T-cell (primary cell): ENCODE data around the gene CTR9. TPM values are rescaled to one million over a fixed set of nuclear protein-coding genes. Genes with fewer than 3 reads are reported as not detected.

Source experiments
- ATAC-seq, 4 experiments: fragments of 200-7000 bp in 3 of 4; fragments of 150-1000 bp in 1 of 4; cut with Tn5 transposase; replicated peaks in 1 of 4; 1 replicate in 3 of 4; 2 replicates in 1 of 4; pipeline ENCODE4 v1.10.0; 2021; ENCODE audit warnings: moderate library complexity in 3 of 4, mild to moderate bottlenecking in 2 of 4, moderate number of reproducible peaks in 1 of 4
- CTCF ChIA-PET, 2 donors: fragments of 300-600 bp; sonication (Branson Sonifier 250); formaldehyde crosslinking; loops; one replicate each; lab custom pipeline; 2022; ENCODE audit warnings: antibody characterized with exemption in 2 of 2; lab: Charles Lee
- POLR2A ChIA-PET, 2 donors: fragments of 300-600 bp; sonication (Branson Sonifier 250); formaldehyde crosslinking; loops; one replicate each; lab custom pipeline; 2022; ENCODE audit warnings: antibody characterized with exemption in 2 of 2; lab: Charles Lee
- DNase-seq, 35 experiments: peaks; one replicate each; pipeline versions ENCODE4 v3.0.0 to v3.0.0-alpha.2; 2013 to 2023
- H3K27ac ChIP-seq: one replicate; pipeline ENCODE4 v1.5.1; 2013; ENCODE audit warnings: low read length
- H3K27me3 ChIP-seq, 2 experiments: replicated peaks in 1 of 2; 1 replicate in 1 of 2; 2 replicates in 1 of 2; pipeline versions ENCODE4 v1.6.1 to v1.7.0; 2013; ENCODE audit warnings: low read length in 1 of 2, mixed read lengths in 1 of 2; ENCODE audit not compliant: control insufficient read depth in 2 of 2, insufficient read depth in 2 of 2; ENCODE audit errors: extremely low read depth in 1 of 2
- H3K36me3 ChIP-seq, 2 donors: 1 replicate in 1 of 2; 2 replicates in 1 of 2; pipeline versions ENCODE4 v1.6.1 to v1.7.0; 2013; ENCODE audit warnings: low read length in 1 of 2; ENCODE audit not compliant: control insufficient read depth in 2 of 2, insufficient read depth in 1 of 2; ENCODE audit errors: extremely low read depth in 1 of 2
- H3K4me1 ChIP-seq, 2 experiments: 1 replicate in 1 of 2; 2 replicates in 1 of 2; pipeline versions ENCODE4 v1.6.1 to v1.7.0; 2013; ENCODE audit warnings: low read length in 2 of 2, mixed read lengths in 1 of 2; ENCODE audit not compliant: insufficient read depth in 2 of 2, control insufficient read depth in 1 of 2; ENCODE audit errors: extremely low read depth in 1 of 2
- H3K4me3 ChIP-seq, 2 donors: 1 replicate in 1 of 2; 2 replicates in 1 of 2; pipeline versions ENCODE4 v1.5.1 to v1.7.0; 2013; ENCODE audit warnings: mild to moderate bottlenecking in 2 of 2, low read length in 1 of 2, moderate library complexity in 1 of 2; ENCODE audit not compliant: control insufficient read depth in 1 of 2; ENCODE audit errors: extremely low read depth in 1 of 2
- H3K9me3 ChIP-seq: 2 replicates; pipeline ENCODE4 v1.7.0; 2013
- H3K27ac Mint-ChIP-seq, 2 donors: one replicate each; pipeline ENCODE4 v1.8.0; 2020 to 2021; ENCODE audit warnings: mild to moderate bottlenecking in 2 of 2, mixed read lengths in 2 of 2
- H3K27me3 Mint-ChIP-seq, 2 donors: one replicate each; pipeline ENCODE4 v1.8.0; 2021 to 2022; ENCODE audit warnings: mixed read lengths in 2 of 2
- H3K36me3 Mint-ChIP-seq: one replicate; pipeline ENCODE4 v1.8.0; 2021; ENCODE audit warnings: mixed read lengths
- H3K4me1 Mint-ChIP-seq, 3 donors: one replicate each; pipeline ENCODE4 v1.8.0; 2020 to 2022; ENCODE audit warnings: mixed read lengths in 3 of 3, mild to moderate bottlenecking in 1 of 3
- H3K4me3 Mint-ChIP-seq, 3 donors: one replicate each; pipeline ENCODE4 v1.8.0; 2020 to 2022; ENCODE audit warnings: mild to moderate bottlenecking in 3 of 3, mixed read lengths in 3 of 3, moderate library complexity in 3 of 3
- H3K9me3 Mint-ChIP-seq, 3 donors: one replicate each; pipeline ENCODE4 v1.8.0; 2020 to 2022; ENCODE audit warnings: mixed read lengths in 3 of 3
- WGBS: methylation state at CpG from one replicate; pipeline ENCODE4 v1.1.5; 2013; ENCODE audit warnings: missing lambda C conversion rate; ENCODE audit not compliant: insufficient coverage; 5-methylcytosine and 5-hydroxymethylcytosine counted together
- total RNA-seq, 35 experiments: library from RNA in 6 of 35; stranded (reverse) in 6 of 35; fragments of 120-200 nt in 1 of 35; gene quantifications; one replicate each; pipeline versions ENCODE4 v1.2.1 to v1.2.4 and lab custom pipeline; 2013 to 2026

The CTR9 gene
- total RNA-seq, 5 donors from 2014 or later (not counting 1 experiment from before 2014, with no cell fraction given), result 26.4 to 45.6 (median 42.2) TPM

- POLR2A ChIA-PET, result interaction anchor here (0.6 to 3.7 kb wide), 14 partner anchors 9 to 1034 kb away, joined by 5 to 164 read pairs (median 14); partner anchors contain the start of genes ZBED5 (in 2 of the 2), RNF141 (in 1 of the 2) and USP47 (in 1 of the 2)
- H3K27me3 Mint-ChIP-seq, result no peaks in the 10 kb centered on the region
- ATAC-seq, result peak in 1 of 4 experiments; percentile 0
Measured at GRCh38 chr11:10808235-10808552, 57.1 kb downstream of the CTR9 start.

DNA sequence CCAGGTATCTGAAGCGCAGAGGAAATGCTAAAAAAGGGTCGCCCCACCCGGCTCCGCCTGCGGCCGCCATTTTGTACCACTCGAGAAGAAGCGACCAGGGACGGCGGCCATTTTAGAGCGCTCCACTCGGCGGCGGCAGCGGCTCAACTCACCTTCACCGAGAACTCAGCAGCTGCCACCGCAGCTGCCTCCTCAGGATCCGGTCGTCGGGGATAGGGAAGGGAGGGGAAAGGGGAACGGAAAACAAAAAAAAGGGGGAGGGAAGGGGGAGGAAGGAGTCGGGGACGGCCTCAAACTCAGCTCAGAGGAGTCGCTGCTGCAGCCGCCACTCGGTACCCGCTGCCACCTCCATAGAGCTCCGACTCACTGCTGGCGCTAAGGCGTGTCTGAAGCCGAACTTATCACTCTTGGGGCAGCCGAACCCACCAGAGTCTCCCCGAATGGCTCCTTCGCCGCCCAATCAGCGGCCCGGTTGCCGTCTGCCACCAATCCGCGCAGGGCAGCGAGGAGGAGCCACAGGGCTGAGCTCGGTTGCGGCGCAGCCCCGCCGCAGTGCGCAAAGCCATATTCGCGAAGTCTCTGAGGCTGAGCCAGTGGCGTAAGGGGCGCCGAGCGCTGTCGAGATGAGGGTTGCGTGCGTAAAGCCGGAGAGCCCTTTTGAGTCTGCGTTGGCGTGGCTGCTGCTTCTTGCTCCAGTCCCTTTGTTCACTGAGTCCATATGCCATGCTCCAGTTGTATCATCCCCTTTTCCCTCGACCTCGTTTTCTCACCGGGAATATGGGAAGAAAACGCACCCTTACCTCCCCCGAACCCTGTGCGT is 57.7 kb downstream of the CTR9 start, which contains the start of gene EIF4G2:
EIF4G2 (minus strand) TSS at position 374 of the 820 bp plus-strand sequence.
- peak within 1 kb of the TSS; percentile 98 for H3K27ac Mint-ChIP-seq
- H3K4me3 Mint-ChIP-seq, result peak within 1 kb of the TSS; percentile 91 to 95 (median 94)
- ChIA-PET CTCF (interaction anchor here (0.6 to 3.7 kb wide), 32 partner anchors 8 to 1274 kb away, joined by 3 to 60 read pairs (median 6); partner anchors contain the start of genes ZBED5 (in 2 of the 2), CTR9 (in 1 of the 2) and RNF141 (in 1 of the 2)), POLR2A (interaction anchor here (0.5 to 3.7 kb wide), 57 partner anchors 8 to 1845 kb away, joined by 3 to 164 read pairs (median 4); partner anchors contain the start of genes CTR9 (in 2 of the 2), WEE1 (in 2 of the 2), ZBED5 (in 2 of the 2) and AMPD3 (in 1 of the 2))
- H3K36me3 ChIP-seq, result peaks cover 5 to 33% of the 10 kb centered on the region in 2 donors
- WGBS, result 0% methylated on average over 61 of the region's 65 CpGs
- no peaks in the 10 kb centered on the region for H3K9me3 Mint-ChIP-seq
- ATAC-seq (peak; percentile 90 to 91 (median 91)), DNase-seq (peak; percentile 95 to 100 (median 98))
- peaks cover 43 to 52% (median 48%) of the 10 kb centered on the region in 3 donors for H3K4me1 Mint-ChIP-seq
- H3K4me3 ChIP-seq, result peak within 1 kb of the TSS; percentile 94
- peaks cover 0 to 4% of the 10 kb centered on the region in 2 experiments for H3K27me3 ChIP-seq
- H3K36me3 Mint-ChIP-seq, result peaks cover 35% of the 10 kb centered on the region
- H3K27ac ChIP-seq, result peak within 1 kb of the TSS; percentile 95
- H3K27me3 Mint-ChIP-seq, result no peaks in the 10 kb centered on the region
- H3K9me3 ChIP-seq, result no peaks in the 10 kb centered on the region
- H3K4me1 ChIP-seq, result peaks cover 24 to 27% of the 10 kb centered on the region in 2 experiments

More at GRCh38 chr11:10808235-10808552, 57.1 kb downstream of the CTR9 start:
- Histone ChIP-seq H3K4me1 (peaks cover 24 to 27% of the 10 kb centered on the region in 2 experiments), H3K9me3 (no peaks in the 10 kb centered on the region), H3K36me3 (peaks cover 5 to 38% of the 10 kb centered on the region in 2 donors), H3K27ac (peak overlapping the region; percentile 95), H3K4me3 (peak overlapping the region; percentile 81 to 94), H3K27me3 (peaks cover 0 to 4% of the 10 kb centered on the region in 2 experiments)
- CTCF ChIA-PET, result interaction anchor here in 1 of 2 donors (0.8 to 3.7 kb wide), 16 partner anchors 8 to 1041 kb away, joined by 3 to 60 read pairs (median 9); partner anchors contain the start of genes CTR9 and ZBED5
- peaks cover 41% of the 10 kb centered on the region for H3K36me3 Mint-ChIP-seq
- 0% methylated on average over 36 of the region's 36 CpGs for WGBS
- H3K4me3 Mint-ChIP-seq, result peak overlapping the region; percentile 91 to 95 (median 94)
- peak in 5 of 35 experiments; percentile 11 to 24 (median 20) for DNase-seq
- H3K9me3 Mint-ChIP-seq, result no peaks in the 10 kb centered on the region
- H3K27ac Mint-ChIP-seq, result peak overlapping the region; percentile 98
- H3K4me1 Mint-ChIP-seq, result peaks cover 49 to 57% (median 54%) of the 10 kb centered on the region in 3 donors

DNA sequence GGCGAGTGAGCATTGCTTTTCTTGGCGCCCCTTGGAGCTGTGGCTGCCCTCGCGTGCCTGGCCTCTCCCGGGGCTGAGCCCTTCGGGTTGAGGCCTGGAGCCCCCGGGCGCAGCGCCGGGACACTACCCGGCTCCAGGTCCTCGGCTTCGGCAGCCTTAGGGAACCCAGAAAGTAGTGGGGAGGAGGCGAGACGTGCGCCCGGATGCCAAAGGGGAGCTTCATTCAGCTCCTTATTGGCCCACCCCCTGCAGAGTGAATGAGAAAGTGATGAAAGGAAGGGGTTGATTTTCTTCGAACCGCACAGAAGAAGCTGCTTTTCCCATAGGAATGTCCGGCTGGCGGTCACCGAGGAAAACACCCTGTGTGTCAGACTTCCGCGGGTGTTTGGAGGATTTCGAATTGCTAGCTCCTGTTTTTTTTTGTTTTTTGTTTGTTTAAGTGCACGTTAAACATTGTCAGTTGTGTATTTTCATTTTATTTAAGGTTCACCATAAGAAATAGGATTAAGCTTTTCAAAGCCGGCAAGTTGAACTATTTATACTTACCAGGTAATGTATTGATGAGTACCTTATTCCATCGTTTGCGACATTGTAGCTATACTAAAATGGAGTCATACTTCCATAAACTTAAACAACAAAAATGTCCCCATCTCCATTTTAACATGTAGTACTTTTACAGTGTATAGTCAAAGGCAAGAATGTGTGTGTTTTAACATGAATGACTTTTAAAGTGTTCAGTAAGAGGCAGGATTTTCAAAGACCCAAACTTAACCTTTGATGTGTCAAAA is 58.5 kb downstream of the CTR9 start:
- Histone ChIP-seq H3K4me1 (peaks cover 22 to 27% of the 10 kb centered on the region in 2 experiments), H3K36me3 (peaks cover 5 to 25% of the 10 kb centered on the region in 2 donors), H3K27me3 (peaks cover 0 to 4% of the 10 kb centered on the region in 2 experiments), H3K4me3 (peak overlapping the region; percentile 94), H3K9me3 (no peaks in the 10 kb centered on the region), H3K27ac (peak overlapping the region; percentile 95)
- 0% methylated on average over 16 of the region's 29 CpGs for WGBS
- H3K27me3 Mint-ChIP-seq, result no peaks in the 10 kb centered on the region
- CTCF ChIA-PET, result interaction anchor here (0.5 to 3.7 kb wide), 35 partner anchors 9 to 1275 kb away, joined by 3 to 60 read pairs (median 6); partner anchors contain the start of genes ZBED5 (in 2 of the 2), CTR9 (in 1 of the 2) and RNF141 (in 1 of the 2)
- ATAC-seq, result peak; percentile 14 to 31 (median 29)
- H3K27ac Mint-ChIP-seq, result peak overlapping the region; percentile 98
- H3K4me3 Mint-ChIP-seq, result peak overlapping the region; percentile 91 to 95 (median 94)
- POLR2A ChIA-PET, result interaction anchor here (0.5 to 3.7 kb wide), 55 partner anchors 8 to 1846 kb away, joined by 3 to 164 read pairs (median 4); partner anchors contain the start of genes CTR9 (in 2 of the 2), WEE1 (in 2 of the 2), ZBED5 (in 2 of the 2) and AMPD3 (in 1 of the 2)
- H3K36me3 Mint-ChIP-seq, result peaks cover 28% of the 10 kb centered on the region
- DNase-seq, result peak in 20 of 35 experiments; percentile 7 to 63 (median 27)
- H3K9me3 Mint-ChIP-seq, result no peaks in the 10 kb centered on the region
- H3K4me1 Mint-ChIP-seq, result peaks cover 36 to 47% (median 41%) of the 10 kb centered on the region in 3 donors

GRCh38 chr11:10813945-10814344 is 62.9 kb downstream of the CTR9 start:
- Mint-ChIP-seq H3K27ac (no peak overlapping the region), H3K4me1 (peaks cover 8 to 14% (median 13%) of the 10 kb centered on the region in 3 donors)
- CTCF ChIA-PET, result interaction anchor here in 1 of 2 donors (0.5 kb wide), 1 partner anchor 509 kb away, joined by 6 read pairs; the partner anchor contains the start of gene ADM

GRCh38 chr11:10818594-10818993 is 67.5 kb downstream of the CTR9 start:
- H3K27ac Mint-ChIP-seq, result no peak overlapping the region
- Histone ChIP-seq H3K4me3 (no peak overlapping the region), H3K27ac (no peak overlapping the region), H3K27me3 (peaks cover 0 to 3% of the 10 kb centered on the region in 2 experiments), H3K9me3 (no peaks in the 10 kb centered on the region), H3K4me1 (no peaks in the 10 kb centered on the region), H3K36me3 (no peaks in the 10 kb centered on the region)
- H3K4me3 Mint-ChIP-seq, result no peak overlapping the region
- ChIA-PET CTCF (interaction anchor here in 1 of 2 donors (2.1 kb wide), 1 partner anchor 9 kb away, joined by 4 read pairs; no protein-coding TSS in a partner anchor), POLR2A (interaction anchor here in 1 of 2 donors (1.6 kb wide), 1 partner anchor 10 kb away, joined by 5 read pairs; the partner anchor contains the start of gene EIF4G2)
- 100% methylated on average over 1 of the region's 1 CpG for WGBS
- DNase-seq (no peak), ATAC-seq (no peak)
- peaks cover 13% of the 10 kb centered on the region for H3K36me3 Mint-ChIP-seq
- H3K4me1 Mint-ChIP-seq, result peaks cover 2 to 9% (median 3%) of the 10 kb centered on the region in 3 donors
- H3K9me3 Mint-ChIP-seq, result no peaks in the 10 kb centered on the region
- H3K27me3 Mint-ChIP-seq, result peaks cover 0 to 5% of the 10 kb centered on the region in 2 donors

More at GRCh38 chr11:10813945-10814344, 62.9 kb downstream of the CTR9 start:
- H3K9me3 Mint-ChIP-seq, result no peaks in the 10 kb centered on the region
- ATAC-seq, result no peak
- peaks cover 3% of the 10 kb centered on the region for H3K36me3 Mint-ChIP-seq
- Histone ChIP-seq H3K9me3 (no peaks in the 10 kb centered on the region), H3K4me3 (no peak overlapping the region), H3K4me1 (peaks cover 0 to 6% of the 10 kb centered on the region in 2 experiments), H3K36me3 (no peaks in the 10 kb centered on the region), H3K27ac (no peak overlapping the region), H3K27me3 (peaks cover 0 to 7% of the 10 kb centered on the region in 2 experiments)
- H3K4me3 Mint-ChIP-seq, result no peak overlapping the region
- no peak for DNase-seq
- POLR2A ChIA-PET, result interaction anchor here in 1 of 2 donors (0.6 kb wide), 1 partner anchor 86 kb away, joined by 3 read pairs; no protein-coding TSS in a partner anchor
- H3K27me3 Mint-ChIP-seq, result peaks cover 0 to 5% of the 10 kb centered on the region in 2 donors
